ENCODE results near the gene BCL7A. TPM values are rescaled to one million over a fixed set of nuclear protein-coding genes. Genes with fewer than 3 reads are reported as not detected.
A peak's percentile ranks its signal among the peaks of the same experiment; 100 is the strongest.

BCL7A gene
- total RNA-seq, 4 donors from 2014 or later, result 4.7 to 8.5 (median 5.6) TPM

DNA sequence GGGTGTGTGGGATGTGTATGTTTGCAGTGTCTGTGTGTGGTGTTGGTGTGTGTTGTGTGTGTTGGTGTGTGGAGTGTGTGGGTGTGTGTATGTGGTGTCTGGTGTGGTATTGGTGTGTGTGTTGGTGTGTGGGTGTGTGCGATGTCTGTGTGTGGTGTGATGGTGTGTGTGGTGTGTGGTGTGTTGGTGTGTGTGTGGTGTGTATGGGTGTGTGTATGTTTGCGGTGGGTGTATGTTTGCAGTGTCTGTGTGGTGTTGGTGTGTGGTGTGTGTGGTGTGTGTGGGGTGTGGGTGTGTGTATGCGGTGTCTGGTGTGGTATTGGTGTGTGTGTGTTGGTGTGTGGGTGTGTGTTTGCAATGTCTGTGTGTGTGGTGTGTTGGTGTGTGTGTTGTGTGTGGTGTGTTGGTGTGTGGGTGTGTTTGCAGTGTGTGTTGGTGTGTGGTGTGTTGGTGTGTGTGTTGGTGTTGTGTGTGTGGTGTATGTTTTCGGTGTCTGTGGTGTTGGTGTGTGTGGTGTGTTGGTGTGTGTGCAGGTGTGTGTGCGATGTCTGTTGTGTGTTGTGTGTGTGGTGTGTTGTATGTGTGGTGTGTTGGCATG is 72.6 kb downstream of the BCL7A start:
- H3K4me1 ChIP-seq, result peaks cover 4 to 100% (median 65%) of the 10 kb centered on the region in 3 donors
- WGBS, 2 donors (ENCODE audit: low coverage in 1 of 2), result 83 to 87% methylated on average over 1 to 4 of the region's 5 CpGs
- no peak overlapping the region for H3K4me3 ChIP-seq
- H3K27me3 ChIP-seq, result no peaks in the 10 kb centered on the region
- ATAC-seq, result no peak
- H3K27ac ChIP-seq, result peak overlapping the region in 3 of 4 donors; percentile 55 to 71 (median 64)
- no peaks in the 10 kb centered on the region for H3K36me3 ChIP-seq
- TF ChIP-seq POLR2A (IDR thresholded peaks at IDR 0.05) (no peak), POLR2AphosphoS5 (IDR thresholded peaks at IDR 0.05) (no peak), EP300 (IDR thresholded peaks at IDR 0.05) (no peak)
- TF ChIP-seq, protein P1, sequence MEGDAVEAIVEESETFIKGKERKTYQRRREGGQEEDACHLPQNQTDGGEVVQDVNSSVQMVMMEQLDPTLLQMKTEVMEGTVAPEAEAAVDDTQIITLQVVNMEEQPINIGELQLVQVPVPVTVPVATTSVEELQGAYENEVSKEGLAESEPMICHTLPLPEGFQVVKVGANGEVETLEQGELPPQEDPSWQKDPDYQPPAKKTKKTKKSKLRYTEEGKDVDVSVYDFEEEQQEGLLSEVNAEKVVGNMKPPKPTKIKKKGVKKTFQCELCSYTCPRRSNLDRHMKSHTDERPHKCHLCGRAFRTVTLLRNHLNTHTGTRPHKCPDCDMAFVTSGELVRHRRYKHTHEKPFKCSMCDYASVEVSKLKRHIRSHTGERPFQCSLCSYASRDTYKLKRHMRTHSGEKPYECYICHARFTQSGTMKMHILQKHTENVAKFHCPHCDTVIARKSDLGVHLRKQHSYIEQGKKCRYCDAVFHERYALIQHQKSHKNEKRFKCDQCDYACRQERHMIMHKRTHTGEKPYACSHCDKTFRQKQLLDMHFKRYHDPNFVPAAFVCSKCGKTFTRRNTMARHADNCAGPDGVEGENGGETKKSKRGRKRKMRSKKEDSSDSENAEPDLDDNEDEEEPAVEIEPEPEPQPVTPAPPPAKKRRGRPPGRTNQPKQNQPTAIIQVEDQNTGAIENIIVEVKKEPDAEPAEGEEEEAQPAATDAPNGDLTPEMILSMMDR (IDR thresholded peaks at IDR 0.05), result no peak
- H3K9me3 ChIP-seq, result no peaks in the 10 kb centered on the region

DNA sequence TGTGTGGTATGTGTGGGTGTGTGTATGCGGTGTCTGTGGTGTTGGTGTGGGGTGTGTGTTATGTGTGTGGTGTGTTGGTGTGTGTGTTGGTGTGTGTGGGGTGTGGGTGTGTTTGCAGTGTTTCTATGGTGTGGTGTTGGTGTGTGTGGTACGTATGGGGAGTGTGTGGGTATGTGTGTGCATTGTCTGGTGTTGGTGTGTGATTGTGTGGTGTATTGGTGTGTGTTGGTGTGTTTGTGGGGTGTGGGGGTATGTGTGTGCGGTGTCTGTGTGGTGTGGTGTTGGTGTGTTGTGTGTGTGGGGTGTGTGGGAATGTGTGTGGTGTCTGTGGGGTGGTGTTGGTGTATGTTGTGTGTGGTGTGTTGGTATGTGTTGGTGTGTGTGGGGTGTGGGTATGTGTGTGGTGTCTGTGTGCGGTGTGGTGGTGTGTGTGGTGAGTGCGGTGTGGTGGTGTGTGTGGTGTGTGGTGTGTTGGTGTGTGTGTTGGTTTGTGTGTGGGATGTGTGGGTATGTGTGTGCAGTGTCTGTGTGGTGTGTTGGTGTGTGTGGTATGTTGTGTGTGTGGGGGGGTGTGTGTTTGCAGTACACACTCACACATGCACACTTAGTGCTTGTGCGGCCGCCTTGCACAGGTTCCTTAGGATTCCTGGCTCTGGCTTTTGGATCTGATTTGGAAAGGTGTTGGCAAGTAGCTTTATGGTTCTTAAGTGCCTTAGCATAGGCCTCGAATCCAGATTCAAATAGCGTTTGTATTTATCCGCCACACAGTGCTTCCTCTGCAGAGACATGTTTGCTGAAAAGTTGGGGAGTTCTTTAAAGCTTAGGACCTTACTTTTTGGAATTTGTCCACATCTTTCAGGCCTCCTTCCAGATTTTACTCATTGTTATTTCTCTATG is 73.3 kb downstream of the BCL7A start:
- Histone ChIP-seq H3K36me3 (no peaks in the 10 kb centered on the region), H3K27ac (peak overlapping the region in 3 of 4 donors; percentile 55 to 71 (median 64)), H3K4me3 (no peak overlapping the region), H3K4me1 (peaks cover 9 to 100% (median 69%) of the 10 kb centered on the region in 3 donors), H3K27me3 (no peaks in the 10 kb centered on the region), H3K9me3 (no peaks in the 10 kb centered on the region)
- no peak for ATAC-seq
- 44 to 53% methylated on average over 7 of the region's 10 CpGs for WGBS, 2 donors (ENCODE audit: low coverage in 1 of 2)
- no peak for TF ChIP-seq EP300 (IDR thresholded peaks at IDR 0.05)

DNA sequence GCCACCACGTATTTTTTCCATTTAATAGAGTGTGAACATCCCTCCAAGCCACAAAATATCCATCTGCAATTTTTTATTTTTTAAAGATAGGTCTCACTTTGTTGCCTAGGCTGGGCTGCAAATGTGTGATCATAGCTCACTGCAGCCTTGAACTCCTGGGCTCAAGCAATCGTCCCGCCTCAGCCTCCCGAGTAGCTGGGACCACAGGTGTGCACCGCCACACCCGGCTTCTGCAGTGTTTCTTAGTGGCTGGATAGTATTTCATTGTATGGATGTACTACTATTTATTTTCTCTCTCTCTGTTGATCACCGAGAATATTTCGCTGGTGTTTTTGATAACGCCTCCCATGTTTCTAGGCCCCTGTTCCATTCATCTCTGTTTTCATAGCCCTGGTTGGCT is 74.3 kb downstream of the BCL7A start:
- no peak for ATAC-seq
- Histone ChIP-seq H3K4me1 (peaks cover 10 to 100% (median 62%) of the 10 kb centered on the region in 3 donors), H3K27me3 (no peaks in the 10 kb centered on the region), H3K9me3 (no peaks in the 10 kb centered on the region), H3K27ac (peak overlapping the region in 3 of 4 donors; percentile 71 to 79 (median 74)), H3K4me3 (no peak overlapping the region), H3K36me3 (no peaks in the 10 kb centered on the region)
- WGBS, 2 donors (ENCODE audit: low coverage in 1 of 2), result 73 to 74% methylated on average over 6 to 8 of the region's 9 CpGs
- TF ChIP-seq POLR2AphosphoS5 (IDR thresholded peaks at IDR 0.05), result no peak
- TF ChIP-seq EP300 (IDR thresholded peaks at IDR 0.05), result no peak
- TF ChIP-seq, protein P1 (IDR thresholded peaks at IDR 0.05), result no peak

DNA sequence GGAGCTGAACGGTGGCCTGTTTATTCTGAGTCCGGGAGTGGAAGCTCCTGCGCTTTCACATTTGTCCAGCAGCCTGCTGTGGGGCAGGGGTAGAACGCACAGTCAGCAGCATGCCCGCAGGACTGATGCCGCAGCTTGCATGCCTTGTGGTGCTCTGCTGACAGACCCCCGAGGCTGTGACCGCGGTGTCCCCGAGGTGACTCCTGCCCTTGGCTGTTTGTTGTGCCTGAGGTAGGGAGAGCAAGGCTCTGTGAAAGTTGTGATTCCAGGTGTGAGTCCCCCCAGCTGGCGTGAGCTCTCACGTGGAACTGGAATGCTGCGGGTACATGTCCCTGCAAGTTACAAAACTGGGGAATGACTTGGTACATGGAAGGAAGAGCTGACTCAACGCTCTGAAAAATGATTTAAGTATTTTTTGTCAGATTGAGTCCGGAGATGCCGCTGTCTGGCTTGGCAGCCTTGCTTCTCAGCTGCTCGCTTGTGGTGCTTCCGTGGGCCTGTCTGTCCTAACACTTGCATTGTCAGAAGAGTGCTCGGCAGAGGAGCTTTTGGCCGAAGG is 75.0 kb downstream of the BCL7A start:
- Histone ChIP-seq H3K27me3 (no peaks in the 10 kb centered on the region), H3K4me3 (no peak overlapping the region), H3K4me1 (peaks cover 10 to 100% (median 61%) of the 10 kb centered on the region in 3 donors), H3K27ac (peak overlapping the region in 3 of 4 donors; percentile 71 to 79 (median 74)), H3K9me3 (no peaks in the 10 kb centered on the region), H3K36me3 (no peaks in the 10 kb centered on the region)
- 40 to 43% methylated on average over 3 to 15 of the region's 20 CpGs for WGBS, 2 donors (ENCODE audit: low coverage in 1 of 2)
- TF ChIP-seq POLR2A (IDR thresholded peaks at IDR 0.05) (no peak), POLR2AphosphoS5 (IDR thresholded peaks at IDR 0.05) (peak; percentile 36), EP300 (IDR thresholded peaks at IDR 0.05) (no peak)
- TF ChIP-seq, protein P1 (IDR thresholded peaks at IDR 0.05), result no peak
- no peak for ATAC-seq

DNA sequence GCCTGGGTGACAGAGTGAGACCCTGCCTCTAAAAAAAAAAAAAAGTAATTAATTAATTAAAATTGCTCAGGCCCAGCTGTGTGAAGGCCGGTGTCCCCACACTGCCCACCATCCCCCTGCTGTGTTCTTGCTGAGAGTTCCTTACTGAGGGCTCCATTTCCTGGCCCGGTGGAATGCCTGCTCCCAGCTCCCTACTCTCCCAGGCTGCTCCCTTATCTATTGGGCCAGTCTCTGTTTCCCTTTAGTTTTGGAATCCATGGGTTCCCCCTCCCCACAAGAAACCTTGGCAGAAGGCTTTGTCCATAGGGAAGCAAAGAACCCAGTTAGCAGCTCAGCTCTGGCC is 75.9 kb downstream of the BCL7A start:
- Histone ChIP-seq H3K27ac (peak overlapping the region; percentile 48 to 79 (median 72)), H3K36me3 (no peaks in the 10 kb centered on the region), H3K27me3 (no peaks in the 10 kb centered on the region), H3K4me1 (peaks cover 10 to 100% (median 52%) of the 10 kb centered on the region in 3 donors), H3K4me3 (no peak overlapping the region), H3K9me3 (no peaks in the 10 kb centered on the region)
- ATAC-seq, result no peak
- 32% methylated on average over 2 of the region's 2 CpGs; no CpG with 5 or more reads in 1 of the 2 donors for WGBS, 2 donors (ENCODE audit: low coverage in 1 of 2)
- TF ChIP-seq EP300 (IDR thresholded peaks at IDR 0.05), result no peak

All from gastroesophageal sphincter (tissue), 4 donors.